HepG2 (cell line): ENCODE results near the gene LMBRD2.

Source experiments
- EP300 ChIP-seq, 3 experiments: sonication (generic) in 1 of 3; formaldehyde crosslinking in 1 of 3; IDR thresholded peaks; 2 replicates each; pipeline versions ENCODE4 v1.5.1 to v1.6.1; 2011 to 2020; ENCODE audit warnings: low read depth in 2 of 3, low read length in 2 of 3, borderline replicate concordance in 1 of 3, improper control_type of control experiment in 1 of 3, mild to moderate bottlenecking in 1 of 3, missing genetic modification reagents in 1 of 3, moderate library complexity in 1 of 3
- ETV6 ChIP-seq: sonication (generic); formaldehyde crosslinking; conservative IDR thresholded peaks from 2 replicates; pipeline ENCODE4 v1.4.0; 2020; ENCODE audit warnings: missing genetic modification reagents
- MATR3 ChIP-seq: sonication (generic); formaldehyde crosslinking; IDR thresholded peaks from 2 replicates; pipeline ENCODE4 v1.4.0; 2020; ENCODE audit warnings: missing genetic modification reagents
- PHF21A ChIP-seq: sonication (generic); formaldehyde crosslinking; IDR thresholded peaks from 2 replicates; pipeline ENCODE4 v1.5.0; 2020; ENCODE audit warnings: mild to moderate bottlenecking, missing genetic modification reagents
- POLR2A ChIP-seq, 2 experiments: IDR thresholded peaks; 2 replicates each; pipeline ENCODE4 v1.6.1; 2011; ENCODE audit warnings: low read depth in 2 of 2, low read length in 2 of 2, mild to moderate bottlenecking in 1 of 2, moderate library complexity in 1 of 2; ENCODE audit not compliant: insufficient read depth in 1 of 2
- ZNF136 ChIP-seq: sonication (generic); formaldehyde crosslinking; IDR thresholded peaks from 2 replicates; pipeline ENCODE4 v1.8.1; 2022; ENCODE audit warnings: low read depth, mild to moderate bottlenecking, moderate library complexity, missing genetic modification reagents
- ZNF253 ChIP-seq: sonication (generic); formaldehyde crosslinking; IDR thresholded peaks from 2 replicates; pipeline ENCODE4 v1.8.0; 2022; ENCODE audit warnings: mild to moderate bottlenecking, missing genetic modification reagents, borderline replicate concordance
- TF ChIP-seq, protein P1 (sequence below): sonication (generic); formaldehyde crosslinking; IDR thresholded peaks from 2 replicates; pipeline ENCODE4 v1.4.0; 2020; ENCODE audit warnings: mild to moderate bottlenecking, missing genetic modification reagents
- TF ChIP-seq, protein P2 (sequence below): sonication (generic); formaldehyde crosslinking; conservative IDR thresholded peaks from 2 replicates; pipeline ENCODE4 v1.4.0; 2020; ENCODE audit warnings: missing genetic modification reagents
- TF ChIP-seq, protein P3 (sequence below): sonication (generic); formaldehyde crosslinking; IDR thresholded peaks from 2 replicates; pipeline ENCODE4 v1.8.0; 2022; ENCODE audit warnings: mild to moderate bottlenecking, missing genetic modification reagents, borderline replicate concordance

DNA sequence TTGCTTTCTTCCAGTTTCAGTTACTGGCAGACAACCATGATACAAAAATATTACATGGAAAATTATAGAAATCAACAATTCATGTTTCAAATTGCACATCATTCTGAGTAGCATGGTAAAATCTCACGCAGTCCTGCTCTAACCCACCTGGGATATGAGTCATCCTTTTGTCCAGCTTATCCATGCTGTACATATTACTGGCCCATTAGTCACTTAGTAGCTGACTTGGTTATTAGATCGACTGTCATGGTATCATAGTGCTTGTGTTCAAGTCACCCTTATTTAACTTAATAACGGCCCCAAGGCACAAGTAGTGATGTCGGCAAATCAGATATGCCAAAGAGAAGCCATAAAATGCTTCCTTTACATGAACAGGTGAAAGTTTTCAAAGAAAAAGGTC is 48.8 kb upstream of the LMBRD2 start:
- TF ChIP-seq, protein P1, sequence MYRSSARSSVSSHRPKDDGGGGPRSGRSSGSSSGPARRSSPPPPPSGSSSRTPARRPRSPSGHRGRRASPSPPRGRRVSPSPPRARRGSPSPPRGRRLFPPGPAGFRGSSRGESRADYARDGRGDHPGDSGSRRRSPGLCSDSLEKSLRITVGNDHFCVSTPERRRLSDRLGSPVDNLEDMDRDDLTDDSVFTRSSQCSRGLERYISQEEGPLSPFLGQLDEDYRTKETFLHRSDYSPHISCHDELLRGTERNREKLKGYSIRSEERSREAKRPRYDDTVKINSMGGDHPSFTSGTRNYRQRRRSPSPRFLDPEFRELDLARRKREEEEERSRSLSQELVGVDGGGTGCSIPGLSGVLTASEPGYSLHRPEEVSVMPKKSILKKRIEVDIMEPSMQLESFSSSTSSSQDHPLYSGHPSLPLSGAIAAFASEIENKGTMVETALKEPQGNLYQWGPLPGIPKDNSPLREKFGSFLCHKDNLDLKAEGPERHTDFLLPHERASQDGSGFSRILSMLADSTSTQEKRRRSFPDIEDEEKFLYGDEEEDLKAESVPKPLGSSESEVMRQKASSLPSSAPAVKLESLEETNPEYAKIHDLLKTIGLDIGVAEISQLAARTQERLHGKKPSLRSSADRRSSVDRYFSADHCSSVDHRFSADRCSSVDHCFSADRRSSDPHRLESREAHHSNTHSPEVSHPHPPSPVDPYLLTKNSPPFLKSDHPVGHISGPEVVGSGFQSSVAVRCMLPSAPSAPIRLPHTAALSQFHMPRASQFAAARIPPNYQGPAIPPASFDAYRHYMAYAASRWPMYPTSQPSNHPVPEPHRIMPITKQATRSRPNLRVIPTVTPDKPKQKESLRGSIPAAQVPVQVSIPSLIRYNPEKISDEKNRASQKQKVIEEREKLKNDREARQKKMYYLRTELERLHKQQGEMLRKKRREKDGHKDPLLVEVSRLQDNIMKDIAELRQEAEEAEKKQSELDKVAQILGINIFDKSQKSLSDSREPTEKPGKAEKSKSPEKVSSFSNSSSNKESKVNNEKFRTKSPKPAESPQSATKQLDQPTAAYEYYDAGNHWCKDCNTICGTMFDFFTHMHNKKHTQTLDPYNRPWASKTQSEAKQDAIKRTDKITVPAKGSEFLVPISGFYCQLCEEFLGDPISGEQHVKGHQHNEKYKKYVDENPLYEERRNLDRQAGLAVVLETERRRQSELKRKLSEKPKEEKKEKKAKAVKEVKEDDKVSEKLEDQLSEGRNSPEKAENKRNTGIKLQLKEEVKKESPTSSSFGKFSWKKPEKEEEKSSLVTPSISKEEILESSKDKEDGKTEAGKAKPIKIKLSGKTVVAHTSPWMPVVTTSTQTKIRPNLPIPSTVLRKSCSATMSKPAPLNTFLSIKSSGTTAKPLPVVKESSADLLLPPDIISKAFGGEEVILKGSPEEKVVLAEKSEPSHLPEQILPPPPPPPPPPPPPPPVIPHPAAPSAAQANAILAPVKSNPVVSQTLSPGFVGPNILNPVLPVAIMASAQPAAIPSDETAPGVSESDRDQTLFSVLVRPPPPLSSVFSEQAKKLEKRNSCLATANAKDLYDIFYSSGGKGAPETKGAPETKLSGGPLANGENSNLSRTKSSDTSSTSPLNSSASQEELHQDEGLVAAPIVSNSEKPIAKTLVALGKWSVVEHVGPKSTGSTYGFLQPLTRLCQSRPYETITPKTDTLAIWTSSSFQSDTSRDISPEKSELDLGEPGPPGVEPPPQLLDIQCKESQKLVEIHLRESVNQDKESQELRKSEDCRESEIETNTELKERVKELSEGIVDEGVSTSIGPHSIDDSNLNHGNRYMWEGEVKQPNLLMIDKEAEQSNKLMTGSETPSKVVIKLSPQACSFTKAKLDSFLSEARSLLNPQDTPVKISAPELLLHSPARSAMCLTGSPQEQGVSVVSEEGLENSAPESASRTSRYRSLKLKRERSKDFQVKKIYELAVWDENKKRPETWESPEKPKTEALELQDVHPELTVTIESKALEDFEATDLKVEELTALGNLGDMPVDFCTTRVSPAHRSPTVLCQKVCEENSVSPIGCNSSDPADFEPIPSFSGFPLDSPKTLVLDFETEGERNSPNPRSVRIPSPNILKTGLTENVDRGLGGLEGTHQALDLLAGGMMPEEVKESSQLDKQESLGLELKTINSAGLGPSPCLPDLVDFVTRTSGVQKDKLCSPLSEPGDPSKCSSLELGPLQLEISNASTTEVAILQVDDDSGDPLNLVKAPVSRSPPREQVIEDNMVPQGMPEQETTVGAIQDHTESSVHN (CRISPR knock-in tag): no peak
- TF ChIP-seq, protein P2, sequence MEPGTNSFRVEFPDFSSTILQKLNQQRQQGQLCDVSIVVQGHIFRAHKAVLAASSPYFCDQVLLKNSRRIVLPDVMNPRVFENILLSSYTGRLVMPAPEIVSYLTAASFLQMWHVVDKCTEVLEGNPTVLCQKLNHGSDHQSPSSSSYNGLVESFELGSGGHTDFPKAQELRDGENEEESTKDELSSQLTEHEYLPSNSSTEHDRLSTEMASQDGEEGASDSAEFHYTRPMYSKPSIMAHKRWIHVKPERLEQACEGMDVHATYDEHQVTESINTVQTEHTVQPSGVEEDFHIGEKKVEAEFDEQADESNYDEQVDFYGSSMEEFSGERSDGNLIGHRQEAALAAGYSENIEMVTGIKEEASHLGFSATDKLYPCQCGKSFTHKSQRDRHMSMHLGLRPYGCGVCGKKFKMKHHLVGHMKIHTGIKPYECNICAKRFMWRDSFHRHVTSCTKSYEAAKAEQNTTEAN (CRISPR knock-in tag): no peak
- TF ChIP-seq PHF21A (CRISPR knock-in tag) (no peak), ETV6 (CRISPR knock-in tag) (no peak), POLR2A (IDR thresholded peaks at IDR 0.05; ENCODE audit: insufficient read depth in 1 of 2, low read depth in 2 of 2, low read length in 2 of 2) (no peak), ZNF253 (CRISPR knock-in tag) (no peak), EP300 (IDR thresholded peaks at IDR 0.05; ENCODE audit: low read depth in 2 of 2, low read length in 2 of 2) (no peak), EP300 (CRISPR knock-in tag; IDR thresholded peaks at IDR 0.05; ENCODE audit: borderline replicate concordance) (no peak), MATR3 (CRISPR knock-in tag) (no peak), ZNF136 (CRISPR knock-in tag) (no peak)
- TF ChIP-seq, protein P3, sequence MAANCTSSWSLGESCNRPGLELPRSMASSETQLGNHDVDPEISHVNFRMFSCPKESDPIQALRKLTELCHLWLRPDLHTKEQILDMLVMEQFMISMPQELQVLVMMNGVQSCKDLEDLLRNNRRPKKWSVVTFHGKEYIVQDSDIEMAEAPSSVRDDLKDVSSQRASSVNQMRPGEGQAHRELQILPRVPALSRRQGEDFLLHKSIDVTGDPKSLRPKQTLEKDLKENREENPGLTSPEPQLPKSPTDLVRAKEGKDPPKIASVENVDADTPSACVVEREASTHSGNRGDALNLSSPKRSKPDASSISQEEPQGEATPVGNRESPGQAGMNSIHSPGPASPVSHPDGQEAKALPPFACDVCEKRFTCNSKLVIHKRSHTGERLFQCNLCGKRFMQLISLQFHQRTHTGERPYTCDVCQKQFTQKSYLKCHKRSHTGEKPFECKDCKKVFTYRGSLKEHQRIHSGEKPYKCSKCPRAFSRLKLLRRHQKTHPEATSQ (CRISPR knock-in tag): no peak
